Hepatocyte (in vitro differentiated cells): ENCODE measurements around the gene ERAS. TPM values are rescaled to one million over a fixed set of nuclear protein-coding genes. Genes with fewer than 3 reads are reported as not detected.

Source experiments
- DNase-seq: peaks from one replicate; pipeline ENCODE4 v3.0.0-alpha.2; 2016; ENCODE audit warnings: low spot score
- H2AFZ ChIP-seq: fragments of 200-600 bp; sonication (generic); 2 replicates; pipeline ENCODE4 v1.6.0; 2016; ENCODE audit warnings: antibody characterized with exemption, mild to moderate bottlenecking
- H3K27ac ChIP-seq: fragments of 200-600 bp; sonication (generic); 2 replicates; pipeline ENCODE4 v1.5.1; 2016; ENCODE audit warnings: mild to moderate bottlenecking
- H3K27me3 ChIP-seq: fragments of 200-600 bp; sonication (generic); 2 replicates; pipeline ENCODE4 v1.6.1; 2016
- H3K36me3 ChIP-seq: fragments of 200-600 bp; sonication (generic); replicated peaks from 2 replicates; pipeline ENCODE4 v1.5.1; 2016; ENCODE audit warnings: low read depth; ENCODE audit not compliant: insufficient read depth
- H3K4me1 ChIP-seq: fragments of 200-600 bp; sonication (generic); 2 replicates; pipeline ENCODE4 v1.5.1; 2016; ENCODE audit warnings: mild to moderate bottlenecking, moderate library complexity; ENCODE audit not compliant: insufficient read depth
- H3K4me2 ChIP-seq: fragments of 200-600 bp; sonication (generic); 2 replicates; pipeline ENCODE4 v1.6.0; 2016
- H3K4me3 ChIP-seq: fragments of 200-600 bp; sonication (generic); 2 replicates; pipeline ENCODE4 v1.5.1; 2016; ENCODE audit warnings: mild to moderate bottlenecking
- H3K79me2 ChIP-seq: fragments of 200-600 bp; sonication (generic); 2 replicates; pipeline ENCODE4 v1.6.0; 2017; ENCODE audit warnings: mild to moderate bottlenecking
- H3K9me2 ChIP-seq: fragments of 200-600 bp; sonication (generic); replicated peaks from 2 replicates; pipeline ENCODE4 v1.6.0; 2017; ENCODE audit warnings: mild to moderate bottlenecking; ENCODE audit not compliant: insufficient read depth
- H3K9me3 ChIP-seq: fragments of 200-600 bp; sonication (generic); 2 replicates; pipeline ENCODE4 v1.5.1; 2016; ENCODE audit warnings: low read depth, mild to moderate bottlenecking
- H4K20me1 ChIP-seq: fragments of 200-600 bp; sonication (generic); 2 replicates; pipeline ENCODE4 v1.6.0; 2016; ENCODE audit warnings: mild to moderate bottlenecking; ENCODE audit not compliant: insufficient read depth, poor library complexity, severe bottlenecking
- CTCF ChIP-seq: fragments of 200-600 bp; sonication (generic); IDR thresholded peaks from 2 replicates; pipeline ENCODE4 v1.5.1; 2016; ENCODE audit warnings: antibody characterized with exemption, mild to moderate bottlenecking; ENCODE audit not compliant: poor library complexity
- EZH2 ChIP-seq: fragments of 200-600 bp; sonication (generic); IDR thresholded peaks from 2 replicates; pipeline ENCODE4 v1.6.1; 2016; ENCODE audit warnings: antibody characterized with exemption, mild to moderate bottlenecking, borderline replicate concordance
- EZH2phosphoT487 ChIP-seq: fragments of 200-600 bp; sonication (generic); IDR thresholded peaks from one replicate; pipeline ENCODE4 v1.6.1; 2018; ENCODE audit warnings: antibody characterized with exemption, mild to moderate bottlenecking, low read depth, moderate library complexity; ENCODE audit not compliant: unreplicated experiment, severe bottlenecking
- WGBS: methylation state at CpG from one replicate; pipeline ENCODE4 v1.1.6; 2016; ENCODE audit warnings: low lambda C conversion rate; ENCODE audit errors: missing lambda C conversion rate; 5-methylcytosine and 5-hydroxymethylcytosine counted together
- polyA plus RNA-seq: library from polyadenylated mRNA; unstranded; fragments of >200 nt; fragmentation: Nextera tagmentation; extraction: Ambion mirVana; gene quantifications from 2 replicates; pipeline ENCODE4 v1.2.1, GENCODE V29; 2016
- total RNA-seq: library from RNA; depleted of rRNA; stranded (reverse); fragments of >200 nt; gene quantifications from 2 replicates; pipeline ENCODE4 v1.2.3, GENCODE V29; 2014

The ERAS gene
- total and polyA plus RNA-seq, 2 experiments from 2014 or later, result 0.47 to 0.65 TPM

GRCh38 chrX:48813644-48814043 is 12.7 kb upstream of the ERAS start:
- no peak for DNase-seq
- WGBS, result 91% methylated on average over 8 of the region's 8 CpGs
- Histone ChIP-seq H3K27ac (no peak overlapping the region), H3K79me2 (no peaks in the 10 kb centered on the region), H2AFZ (no peak overlapping the region), H3K27me3 (no peaks in the 10 kb centered on the region), H3K4me1 (no peaks in the 10 kb centered on the region), H3K4me2 (no peak overlapping the region), H3K9me3 (no peaks in the 10 kb centered on the region), H3K36me3 (no peaks in the 10 kb centered on the region), H3K4me3 (no peak overlapping the region), H3K9me2 (no peaks in the 10 kb centered on the region), H4K20me1 (no peaks in the 10 kb centered on the region)
- TF ChIP-seq EZH2 (no peak), CTCF (no peak), EZH2phosphoT487 (no peak)

GRCh38 chrX:48814722-48815121 is 11.6 kb upstream of the ERAS start:
- H3K27me3 ChIP-seq, result no peaks in the 10 kb centered on the region
- H3K79me2 ChIP-seq, result no peaks in the 10 kb centered on the region
- no peaks in the 10 kb centered on the region for H3K36me3 ChIP-seq
- H2AFZ ChIP-seq, result no peak overlapping the region
- no peak overlapping the region for H3K27ac ChIP-seq
- 87% methylated on average over 8 of the region's 8 CpGs for WGBS
- no peaks in the 10 kb centered on the region for H4K20me1 ChIP-seq
- DNase-seq, result no peak
- TF ChIP-seq EZH2 (no peak), CTCF (no peak), EZH2phosphoT487 (no peak)
- no peak overlapping the region for H3K4me2 ChIP-seq
- no peaks in the 10 kb centered on the region for H3K4me1 ChIP-seq
- H3K4me3 ChIP-seq, result no peak overlapping the region
- no peaks in the 10 kb centered on the region for H3K9me2 ChIP-seq
- no peaks in the 10 kb centered on the region for H3K9me3 ChIP-seq

GRCh38 chrX:48815266-48815665 is 11.0 kb upstream of the ERAS start:
- Histone ChIP-seq H3K27ac (no peak overlapping the region), H3K9me3 (no peaks in the 10 kb centered on the region), H3K4me3 (no peak overlapping the region), H3K4me2 (no peak overlapping the region), H3K4me1 (no peaks in the 10 kb centered on the region), H3K36me3 (no peaks in the 10 kb centered on the region), H3K79me2 (no peaks in the 10 kb centered on the region), H2AFZ (no peak overlapping the region), H3K9me2 (no peaks in the 10 kb centered on the region), H3K27me3 (no peaks in the 10 kb centered on the region), H4K20me1 (no peaks in the 10 kb centered on the region)
- no peak for DNase-seq
- TF ChIP-seq EZH2 (no peak), EZH2phosphoT487 (no peak)
- 86% methylated on average over 8 of the region's 8 CpGs for whole genome bisulfite sequencing

GRCh38 chrX:48816014-48816810 is 10.1 kb upstream of the ERAS start:
- 93% methylated on average over 17 of the region's 18 CpGs for WGBS
- TF ChIP-seq EZH2, result no peak
- TF ChIP-seq EZH2phosphoT487, result no peak
- no peak for TF ChIP-seq CTCF
- Histone ChIP-seq H3K27me3 (no peaks in the 10 kb centered on the region), H3K9me3 (no peaks in the 10 kb centered on the region), H3K9me2 (no peaks in the 10 kb centered on the region), H3K79me2 (no peaks in the 10 kb centered on the region), H3K27ac (no peak overlapping the region), H4K20me1 (no peaks in the 10 kb centered on the region), H3K4me2 (no peak overlapping the region), H3K4me1 (no peaks in the 10 kb centered on the region), H2AFZ (no peak overlapping the region), H3K4me3 (no peak overlapping the region), H3K36me3 (no peaks in the 10 kb centered on the region)
- DNase-seq, result no peak
